ENCODE data around the gene KPNA3.
A peak's percentile ranks its signal among the peaks of the same experiment; 100 is the strongest.

The KPNA3 gene

GRCh38 chr13:49683489-49683888 is 109.0 kb downstream of the KPNA3 start:
- DNase-seq, result no peak

- DNase-seq, result no peak
Measured at GRCh38 chr13:49681842-49682435, 110.5 kb downstream of the KPNA3 start.

GRCh38 chr13:49679246-49679645 is 113.2 kb downstream of the KPNA3 start:
- no peak for DNase-seq

GRCh38 chr13:49678191-49678914 is 114.1 kb downstream of the KPNA3 start:
- DNase-seq, result no peak

- DNase-seq, result no peak
Measured at GRCh38 chr13:49676581-49677298, 115.7 kb downstream of the KPNA3 start.

GRCh38 chr13:49670828-49671227 is 121.7 kb downstream of the KPNA3 start:
- DNase-seq, result no peak

- DNase-seq, result peak in 50 of 58 donors; percentile 4 to 74 (median 32)
Measured at GRCh38 chr13:49669735-49670309, 122.7 kb downstream of the KPNA3 start.

GRCh38 chr13:49667773-49668172 is 124.7 kb downstream of the KPNA3 start:
- no peak for DNase-seq

- DNase-seq, result no peak
Measured at GRCh38 chr13:49664606-49665005, 127.9 kb downstream of the KPNA3 start.

- peak in 13 of 58 donors; percentile 3 to 53 (median 11) for DNase-seq
Measured at GRCh38 chr13:49657241-49657641, 135.2 kb downstream of the KPNA3 start.

- no peak for DNase-seq
Measured at GRCh38 chr13:49655906-49656305, 136.6 kb downstream of the KPNA3 start.

GRCh38 chr13:49654011-49654410 is 138.5 kb downstream of the KPNA3 start:
- DNase-seq, result no peak

GRCh38 chr13:49653478-49653877 is 139.0 kb downstream of the KPNA3 start:
- DNase-seq, result no peak

- no peak for DNase-seq
Measured at GRCh38 chr13:49652355-49653305, 139.9 kb downstream of the KPNA3 start.

GRCh38 chr13:49651570-49652354 is 140.7 kb downstream of the KPNA3 start:
- DNase-seq, result no peak

- DNase-seq, result no peak
Measured at GRCh38 chr13:49649963-49650312, 142.5 kb downstream of the KPNA3 start.

Measured in anterior cingulate cortex (tissue), 58 donors.